ENCODE measurements around the gene SENP7.

DNA sequence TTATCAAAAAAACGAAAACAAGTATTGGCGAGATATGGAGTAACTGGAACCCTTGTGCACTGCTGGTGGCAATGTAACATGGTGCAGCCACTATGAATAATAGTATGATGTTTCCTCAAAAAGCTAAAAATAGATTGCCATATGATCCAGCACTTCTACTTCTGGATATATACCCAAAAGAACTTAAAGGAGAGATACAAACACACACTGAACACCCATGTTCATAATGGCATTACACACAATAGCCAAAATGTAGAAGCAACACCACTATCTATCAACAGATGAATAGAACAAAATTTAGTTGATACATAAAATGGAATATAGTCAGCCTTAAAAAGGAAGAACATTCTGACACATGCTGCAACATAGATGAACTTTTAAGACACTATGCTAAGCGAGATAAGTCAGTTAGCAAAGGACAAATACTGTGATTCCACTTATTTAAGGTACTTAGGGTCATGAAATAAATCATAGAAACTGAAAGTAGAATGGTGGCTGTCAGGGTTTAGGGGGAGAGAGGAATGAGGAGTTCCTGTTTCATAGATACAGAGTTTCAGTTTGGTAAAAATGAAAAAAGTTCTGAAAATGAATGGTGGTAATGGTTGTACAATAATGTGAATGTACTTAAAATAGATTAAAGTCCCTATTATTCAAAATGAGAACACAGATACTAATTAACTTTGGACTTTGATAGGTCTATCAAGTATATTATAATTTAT lies 133.2 kb downstream of the SENP7 start:
- TF ChIP-seq EP300 (IDR thresholded peaks at IDR 0.05; ENCODE audit: borderline replicate concordance in 1 of 2, low read depth in 1 of 2, low read length in 1 of 2) (no peak), FOXM1 (IDR thresholded peaks at IDR 0.05; ENCODE audit: low read depth) (no peak), RFX5 (IDR thresholded peaks at IDR 0.05; ENCODE audit: low read length) (no peak), REST (IDR thresholded peaks at IDR 0.05; ENCODE audit: low read depth, low read length) (no peak), MAX (IDR thresholded peaks at IDR 0.05; ENCODE audit: low read depth) (no peak), EZH2phosphoT487 (IDR thresholded peaks at IDR 0.05; ENCODE audit: borderline replicate concordance, low read depth) (no peak), MXI1 (IDR thresholded peaks at IDR 0.05; ENCODE audit: low read depth, low read length) (no peak), RAD21 (IDR thresholded peaks at IDR 0.05; ENCODE audit: low read length) (no peak)
- TF ChIP-seq, protein P1, sequence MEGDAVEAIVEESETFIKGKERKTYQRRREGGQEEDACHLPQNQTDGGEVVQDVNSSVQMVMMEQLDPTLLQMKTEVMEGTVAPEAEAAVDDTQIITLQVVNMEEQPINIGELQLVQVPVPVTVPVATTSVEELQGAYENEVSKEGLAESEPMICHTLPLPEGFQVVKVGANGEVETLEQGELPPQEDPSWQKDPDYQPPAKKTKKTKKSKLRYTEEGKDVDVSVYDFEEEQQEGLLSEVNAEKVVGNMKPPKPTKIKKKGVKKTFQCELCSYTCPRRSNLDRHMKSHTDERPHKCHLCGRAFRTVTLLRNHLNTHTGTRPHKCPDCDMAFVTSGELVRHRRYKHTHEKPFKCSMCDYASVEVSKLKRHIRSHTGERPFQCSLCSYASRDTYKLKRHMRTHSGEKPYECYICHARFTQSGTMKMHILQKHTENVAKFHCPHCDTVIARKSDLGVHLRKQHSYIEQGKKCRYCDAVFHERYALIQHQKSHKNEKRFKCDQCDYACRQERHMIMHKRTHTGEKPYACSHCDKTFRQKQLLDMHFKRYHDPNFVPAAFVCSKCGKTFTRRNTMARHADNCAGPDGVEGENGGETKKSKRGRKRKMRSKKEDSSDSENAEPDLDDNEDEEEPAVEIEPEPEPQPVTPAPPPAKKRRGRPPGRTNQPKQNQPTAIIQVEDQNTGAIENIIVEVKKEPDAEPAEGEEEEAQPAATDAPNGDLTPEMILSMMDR (IDR thresholded peaks at IDR 0.05): no peak
- TF ChIP-seq, protein P2, sequence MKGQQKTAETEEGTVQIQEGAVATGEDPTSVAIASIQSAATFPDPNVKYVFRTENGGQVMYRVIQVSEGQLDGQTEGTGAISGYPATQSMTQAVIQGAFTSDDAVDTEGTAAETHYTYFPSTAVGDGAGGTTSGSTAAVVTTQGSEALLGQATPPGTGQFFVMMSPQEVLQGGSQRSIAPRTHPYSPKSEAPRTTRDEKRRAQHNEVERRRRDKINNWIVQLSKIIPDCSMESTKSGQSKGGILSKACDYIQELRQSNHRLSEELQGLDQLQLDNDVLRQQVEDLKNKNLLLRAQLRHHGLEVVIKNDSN (IDR thresholded peaks at IDR 0.05; ENCODE audit: borderline replicate concordance, low read depth): no peak

Measured in SK-N-SH (cell line).